ENCODE measurements around the gene RARRES2. TPM values are rescaled to one million over a fixed set of nuclear protein-coding genes. Genes with fewer than 3 reads are reported as not detected.

RARRES2 gene
- total RNA-seq, 1 donor from 2014 or later, result 24.9 TPM

GRCh38 chr7:150329331-150330120, 11.9 kb downstream of the RARRES2 start:
- DNase-seq (ENCODE audit: low spot score in 2 of 2, unreplicated experiment in 2 of 2), result no peak
- no peak overlapping the region for H3K27ac Mint-ChIP-seq
- no peaks in the 10 kb centered on the region for H3K9me3 Mint-ChIP-seq
- no peak for TF ChIP-seq CTCF (IDR thresholded peaks at IDR 0.05; ENCODE audit: unreplicated experiment)
- no peaks in the 10 kb centered on the region for H3K27me3 Mint-ChIP-seq (ENCODE audit: low read depth)
- no peaks in the 10 kb centered on the region for H3K36me3 Mint-ChIP-seq
- no peak overlapping the region for H3K4me3 Mint-ChIP-seq
- no peaks in the 10 kb centered on the region for H3K4me1 Mint-ChIP-seq

GRCh38 chr7:150327308-150327707, 14.1 kb downstream of the RARRES2 start:
- H3K9me3 Mint-ChIP-seq, result no peaks in the 10 kb centered on the region
- H3K36me3 Mint-ChIP-seq, result no peaks in the 10 kb centered on the region
- no peak for TF ChIP-seq CTCF (IDR thresholded peaks at IDR 0.05; ENCODE audit: unreplicated experiment)

GRCh38 chr7:150326657-150327268, 14.7 kb downstream of the RARRES2 start:
- TF ChIP-seq CTCF (IDR thresholded peaks at IDR 0.05; ENCODE audit: unreplicated experiment), result no peak
- no peak overlapping the region for H3K4me3 Mint-ChIP-seq
- H3K9me3 Mint-ChIP-seq, result no peaks in the 10 kb centered on the region
- no peaks in the 10 kb centered on the region for H3K36me3 Mint-ChIP-seq
- no peak overlapping the region for H3K27ac Mint-ChIP-seq
- no peaks in the 10 kb centered on the region for H3K4me1 Mint-ChIP-seq
- no peak for DNase-seq (ENCODE audit: low spot score in 2 of 2, unreplicated experiment in 2 of 2)
- H3K27me3 Mint-ChIP-seq (ENCODE audit: low read depth), result no peaks in the 10 kb centered on the region

More at GRCh38 chr7:150327308-150327707, 14.1 kb downstream of the RARRES2 start:
- no peak for DNase-seq (ENCODE audit: low spot score in 2 of 2, unreplicated experiment in 2 of 2)
- no peak overlapping the region for H3K27ac Mint-ChIP-seq
- H3K4me1 Mint-ChIP-seq, result no peaks in the 10 kb centered on the region
- no peak overlapping the region for H3K4me3 Mint-ChIP-seq
- no peaks in the 10 kb centered on the region for H3K27me3 Mint-ChIP-seq (ENCODE audit: low read depth)

- Mint-ChIP-seq H3K9me3 (no peaks in the 10 kb centered on the region), H3K4me1 (peaks cover 4% of the 10 kb centered on the region), H3K36me3 (no peaks in the 10 kb centered on the region), H3K4me3 (no peak overlapping the region), H3K27me3 (ENCODE audit: low read depth) (no peaks in the 10 kb centered on the region), H3K27ac (no peak overlapping the region)
- no peak for DNase-seq (ENCODE audit: low spot score in 2 of 2, unreplicated experiment in 2 of 2)
- TF ChIP-seq CTCF (IDR thresholded peaks at IDR 0.05; ENCODE audit: unreplicated experiment), result no peak
Observed at GRCh38 chr7:150325901-150326300, 15.5 kb downstream of the RARRES2 start.

- no peak for DNase-seq (ENCODE audit: low spot score in 2 of 2, unreplicated experiment in 2 of 2)
- Mint-ChIP-seq H3K4me3 (no peak overlapping the region), H3K36me3 (no peaks in the 10 kb centered on the region), H3K27ac (no peak overlapping the region), H3K4me1 (peaks cover 6% of the 10 kb centered on the region), H3K27me3 (ENCODE audit: low read depth) (no peaks in the 10 kb centered on the region), H3K9me3 (no peaks in the 10 kb centered on the region)
- no peak for TF ChIP-seq CTCF (IDR thresholded peaks at IDR 0.05; ENCODE audit: unreplicated experiment)
Observed at GRCh38 chr7:150325110-150325611, 16.3 kb downstream of the RARRES2 start.

Measured in mesothelial cell of epicardium (in vitro differentiated cells).